GM12878 (cell line): ENCODE measurements around the gene VPS13C. TPM values are rescaled to one million over a fixed set of nuclear protein-coding genes. Genes with fewer than 3 reads are reported as not detected.

ENCODE experiments used
- EP300 ChIP-seq, 2 experiments: fragments of 150-350 bp in 1 of 2; IDR thresholded peaks; 2 replicates each; pipeline ENCODE4 v1.6.1; 2011 to 2012; ENCODE audit warnings: low read depth in 2 of 2, low read length in 2 of 2, borderline replicate concordance in 1 of 2, improper control_type of control experiment in 1 of 2, inconsistent platforms in 1 of 2; ENCODE audit not compliant: control insufficient read depth in 1 of 2
- FOXM1 ChIP-seq: IDR thresholded peaks from 2 replicates; pipeline ENCODE4 v1.6.1; 2012; ENCODE audit warnings: low read depth, mild to moderate bottlenecking, inconsistent platforms, low read length, moderate library complexity
- HDAC6 ChIP-seq: fragments of 200-600 bp; sonication (generic); IDR thresholded peaks from one replicate; pipeline ENCODE4 v1.8.0; 2017; ENCODE audit warnings: antibody characterized with exemption; ENCODE audit not compliant: unreplicated experiment
- HSF1 ChIP-seq: fragments of 150-350 bp; IDR thresholded peaks from 2 replicates; pipeline ENCODE4 v1.6.1; 2014; ENCODE audit warnings: mild to moderate bottlenecking, low read depth, low read length
- MYC ChIP-seq: IDR thresholded peaks from 2 replicates; pipeline ENCODE4 v1.6.1; 2011; ENCODE audit warnings: mild to moderate bottlenecking, low read length, moderate library complexity, inconsistent platforms; ENCODE audit not compliant: insufficient read depth, insufficient replicate concordance, insufficient read length, severe bottlenecking
- NFYB ChIP-seq: IDR thresholded peaks from 2 replicates; pipeline ENCODE4 v1.6.1; 2011; ENCODE audit warnings: low read depth, mild to moderate bottlenecking, low read length, improper control_type of control experiment, moderate library complexity; ENCODE audit not compliant: insufficient read depth
- SUZ12 ChIP-seq: fragments of 200-600 bp; sonication (generic); IDR thresholded peaks from one replicate; pipeline ENCODE4 v1.6.1; 2018; ENCODE audit warnings: antibody characterized with exemption, mild to moderate bottlenecking; ENCODE audit not compliant: unreplicated experiment
- TAF1 ChIP-seq: IDR thresholded peaks from 2 replicates; pipeline ENCODE4 v1.6.1; 2011; ENCODE audit warnings: mild to moderate bottlenecking, low read depth, low read length, borderline replicate concordance
- TARDBP ChIP-seq: IDR thresholded peaks from 2 replicates; pipeline ENCODE4 v1.6.1; 2016; ENCODE audit warnings: borderline replicate concordance
- polyA plus RNA-seq, 11 experiments: library from polyadenylated mRNA; depleted of rRNA in 4 of 11; unstranded in 6 of 11; stranded (reverse) in 5 of 11; fragments of >200 nt; fragmentation: Nextera tagmentation in 4 of 11; fragmentation: Illumina TruSeq in 1 of 11; extraction: Ambion mirVana in 4 of 11; extraction: Trizol in 1 of 11; gene quantifications; 1 replicate in 1 of 11; 2 replicates in 10 of 11; pipeline versions ENCODE4 v1.2.1 to v1.2.3, GENCODE V29; 2011 to 2016; ENCODE audit warnings: inconsistent platforms in 2 of 11, missing spikeins in 2 of 11, low read depth in 1 of 11
- total RNA-seq, 4 experiments: library from RNA; depleted of rRNA in 3 of 4; stranded (reverse); fragments of >200 nt in 3 of 4; fragmentation: Illumina TruSeq in 1 of 4; extraction: Trizol in 1 of 4; gene quantifications; 2 replicates each; pipeline versions ENCODE4 v1.2.1 to v1.2.3, GENCODE V29; 2013 to 2021
- TF ChIP-seq, protein P1 (sequence below): fragments of 450-650 bp; IDR thresholded peaks from 2 replicates; pipeline ENCODE4 v1.6.1; 2018; ENCODE audit warnings: mild to moderate bottlenecking, low read depth, moderate library complexity; ENCODE audit not compliant: partially characterized antibody
- TF ChIP-seq, protein P2 (sequence below): IDR thresholded peaks from 2 replicates; pipeline ENCODE4 v1.6.1; 2011; ENCODE audit warnings: low read depth, mild to moderate bottlenecking, low read length, moderate library complexity, borderline replicate concordance; ENCODE audit errors: extremely low read depth

The VPS13C gene
- total and polyA plus RNA-seq, 10 of the 15 experiments (the other 5 are each of a cell fraction or from before 2014, with no cell fraction given) = 9.3 to 53.1 (median 31.8) TPM

DNA sequence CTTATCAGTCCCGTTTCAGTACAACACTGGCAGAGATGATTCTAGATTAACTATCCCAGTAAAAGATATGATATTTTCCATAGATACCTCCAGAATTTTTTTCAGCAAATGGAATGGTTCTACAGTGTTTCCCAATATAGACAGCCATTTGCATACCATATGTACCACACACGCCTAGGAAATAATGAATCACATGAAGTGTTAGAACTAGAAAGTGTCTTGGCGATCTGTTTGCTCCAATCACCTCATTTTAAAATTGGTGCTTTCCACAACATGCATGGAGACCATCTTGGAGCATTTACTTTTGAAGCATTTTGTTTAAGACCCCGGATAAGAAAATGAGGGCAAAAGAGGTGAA lies 8.5 kb upstream of the VPS13C start (continued):
- TF ChIP-seq, protein P1, sequence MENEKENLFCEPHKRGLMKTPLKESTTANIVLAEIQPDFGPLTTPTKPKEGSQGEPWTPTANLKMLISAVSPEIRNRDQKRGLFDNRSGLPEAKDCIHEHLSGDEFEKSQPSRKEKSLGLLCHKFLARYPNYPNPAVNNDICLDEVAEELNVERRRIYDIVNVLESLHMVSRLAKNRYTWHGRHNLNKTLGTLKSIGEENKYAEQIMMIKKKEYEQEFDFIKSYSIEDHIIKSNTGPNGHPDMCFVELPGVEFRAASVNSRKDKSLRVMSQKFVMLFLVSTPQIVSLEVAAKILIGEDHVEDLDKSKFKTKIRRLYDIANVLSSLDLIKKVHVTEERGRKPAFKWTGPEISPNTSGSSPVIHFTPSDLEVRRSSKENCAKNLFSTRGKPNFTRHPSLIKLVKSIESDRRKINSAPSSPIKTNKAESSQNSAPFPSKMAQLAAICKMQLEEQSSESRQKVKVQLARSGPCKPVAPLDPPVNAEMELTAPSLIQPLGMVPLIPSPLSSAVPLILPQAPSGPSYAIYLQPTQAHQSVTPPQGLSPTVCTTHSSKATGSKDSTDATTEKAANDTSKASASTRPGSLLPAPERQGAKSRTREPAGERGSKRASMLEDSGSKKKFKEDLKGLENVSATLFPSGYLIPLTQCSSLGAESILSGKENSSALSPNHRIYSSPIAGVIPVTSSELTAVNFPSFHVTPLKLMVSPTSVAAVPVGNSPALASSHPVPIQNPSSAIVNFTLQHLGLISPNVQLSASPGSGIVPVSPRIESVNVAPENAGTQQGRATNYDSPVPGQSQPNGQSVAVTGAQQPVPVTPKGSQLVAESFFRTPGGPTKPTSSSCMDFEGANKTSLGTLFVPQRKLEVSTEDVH = no peak
- TF ChIP-seq TAF1 = no peak
- TF ChIP-seq, protein P2, sequence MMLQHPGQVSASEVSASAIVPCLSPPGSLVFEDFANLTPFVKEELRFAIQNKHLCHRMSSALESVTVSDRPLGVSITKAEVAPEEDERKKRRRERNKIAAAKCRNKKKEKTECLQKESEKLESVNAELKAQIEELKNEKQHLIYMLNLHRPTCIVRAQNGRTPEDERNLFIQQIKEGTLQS = no peak
- TF ChIP-seq FOXM1 = no peak
- no peak for TF ChIP-seq EP300 (IDR thresholded peaks at IDR 0.05; ENCODE audit: borderline replicate concordance in 1 of 2, control insufficient read depth in 1 of 2, low read depth in 2 of 2, low read length in 2 of 2)
- TF ChIP-seq TARDBP = no peak
- TF ChIP-seq NFYB = no peak
- TF ChIP-seq HSF1 = no peak
- no peak for TF ChIP-seq MYC
- TF ChIP-seq SUZ12 = no peak
- no peak for TF ChIP-seq HDAC6
- TF ChIP-seq, all 136 proteins: peak for 0
